Naive thymus-derived CD4-positive, alpha-beta T cell (primary cell): Measurements from ENCODE around the gene FGFBP1. TPM values are rescaled to one million over a fixed set of nuclear protein-coding genes. Genes with fewer than 3 reads are reported as not detected.
"Not testable (repeated sequence)": the region's sequence is repeated elsewhere in the genome, so short reads cannot be mapped to it uniquely, and the experiment has no call there.

ENCODE experiments used
- ATAC-seq: fragments of 150-1000 bp; cut with Tn5 transposase; 2 replicates; pipeline ENCODE4 v1.10.0; 2021; ENCODE audit warnings: mild to moderate bottlenecking, moderate library complexity
- CTCF ChIA-PET: fragments of 350-600 bp; sonication (Branson Sonifier 250); formaldehyde crosslinking; loops from one replicate; lab custom pipeline; 2021; ENCODE audit warnings: antibody characterized with exemption; lab: Charles Lee
- POLR2A ChIA-PET: fragments of 350-600 bp; sonication (Branson Sonifier 250); formaldehyde crosslinking; loops from one replicate; lab custom pipeline; 2021; ENCODE audit warnings: antibody characterized with exemption, inconsistent platforms; lab: Charles Lee
- DNase-seq, 9 donors: peaks; one replicate each; pipeline versions ENCODE4 v3.0.0 to v3.0.0-alpha.2; 2020 to 2022; ENCODE audit warnings: mixed read lengths in 1 of 9
- H3K27ac ChIP-seq: one replicate; pipeline ENCODE4 v1.7.0; 2013; ENCODE audit warnings: mild to moderate bottlenecking, low read depth, low read length, moderate library complexity
- H3K27me3 ChIP-seq, 2 donors: one replicate each; pipeline ENCODE4 v1.7.0; 2013; ENCODE audit warnings: low read length in 2 of 2, mild to moderate bottlenecking in 2 of 2, moderate library complexity in 2 of 2; ENCODE audit not compliant: control insufficient read depth in 2 of 2, insufficient read depth in 2 of 2
- H3K36me3 ChIP-seq, 3 experiments: 1 replicate in 2 of 3; 2 replicates in 1 of 3; pipeline ENCODE4 v1.7.0; 2013; ENCODE audit warnings: low read length in 3 of 3, mild to moderate bottlenecking in 3 of 3, moderate library complexity in 1 of 3; ENCODE audit not compliant: insufficient read depth in 3 of 3, control insufficient read depth in 2 of 3
- H3K4me1 ChIP-seq, 2 donors: one replicate each; pipeline ENCODE4 v1.7.0; 2013; ENCODE audit warnings: low read length in 2 of 2, mild to moderate bottlenecking in 2 of 2, moderate library complexity in 1 of 2; ENCODE audit not compliant: control insufficient read depth in 2 of 2, insufficient read depth in 2 of 2
- H3K4me3 ChIP-seq: 2 replicates; pipeline ENCODE4 v1.7.0; 2013; ENCODE audit warnings: mild to moderate bottlenecking, low read length
- H3K9me3 ChIP-seq, 3 experiments: 1 replicate in 2 of 3; 2 replicates in 1 of 3; pipeline ENCODE4 v1.7.0; 2013; ENCODE audit warnings: low read length in 3 of 3; ENCODE audit not compliant: control insufficient read depth in 2 of 3
- H3K27ac Mint-ChIP-seq, 9 donors: one replicate each; pipeline ENCODE4 v1.8.0; 2020 to 2022; ENCODE audit warnings: mixed read lengths in 9 of 9, mild to moderate bottlenecking in 8 of 9, moderate library complexity in 5 of 9, inconsistent platforms in 2 of 9
- H3K27me3 Mint-ChIP-seq, 5 donors: one replicate each; pipeline ENCODE4 v1.8.0; 2021 to 2022; ENCODE audit warnings: mixed read lengths in 5 of 5, mild to moderate bottlenecking in 1 of 5
- H3K36me3 Mint-ChIP-seq, 5 donors: one replicate each; pipeline ENCODE4 v1.8.0; 2020 to 2022; ENCODE audit warnings: mixed read lengths in 5 of 5, mild to moderate bottlenecking in 3 of 5, inconsistent platforms in 1 of 5
- H3K4me1 Mint-ChIP-seq, 7 donors: one replicate each; pipeline ENCODE4 v1.8.0; 2020 to 2022; ENCODE audit warnings: mixed read lengths in 7 of 7, mild to moderate bottlenecking in 3 of 7, inconsistent platforms in 1 of 7
- H3K4me3 Mint-ChIP-seq, 10 donors: one replicate each; pipeline ENCODE4 v1.8.0; 2020 to 2022; ENCODE audit warnings: mild to moderate bottlenecking in 10 of 10, mixed read lengths in 10 of 10, moderate library complexity in 6 of 10, inconsistent platforms in 2 of 10
- H3K9me3 Mint-ChIP-seq, 11 donors: one replicate each; pipeline ENCODE4 v1.8.0; 2020 to 2022; ENCODE audit warnings: mixed read lengths in 11 of 11, mild to moderate bottlenecking in 4 of 11, inconsistent platforms in 1 of 11, moderate library complexity in 1 of 11
- intact Hi-C, 2 donors: fragments of 100-400 bp; cut with micrococcal nuclease; formaldehyde crosslinking; loops; one replicate each; pipeline ENCODE4 v1.15.1; 2023
- polyA plus RNA-seq, 2 donors: library from polyadenylated mRNA; unstranded; fragments of 300-500 nt; fragmentation: Illumina TruSeq; gene quantifications; one replicate each; pipeline ENCODE4 v1.2.3, GENCODE V29; 2021
- total RNA-seq, 6 experiments: library from RNA in 5 of 6; stranded (reverse) in 5 of 6; gene quantifications; 1 replicate in 5 of 6; 2 replicates in 1 of 6; pipeline ENCODE4 v1.2.3 and lab custom pipeline; 2021 to 2026

The FGFBP1 gene
- total and polyA plus RNA-seq, 7 experiments from 2014 or later, result not detected

- H3K27ac Mint-ChIP-seq, H3K9me3 Mint-ChIP-seq, H3K4me3 ChIP-seq, ATAC-seq, H3K27ac ChIP-seq, H3K36me3 Mint-ChIP-seq, H3K27me3 ChIP-seq, H3K4me1 ChIP-seq, H3K4me1 Mint-ChIP-seq, DNase-seq, intact Hi-C loops, H3K4me3 Mint-ChIP-seq, H3K36me3 ChIP-seq, POLR2A ChIA-PET, CTCF ChIA-PET, H3K9me3 ChIP-seq: not testable (repeated sequence)
- peaks cover 11 to 17% (median 14%) of the 10 kb centered on the region in 5 donors for H3K27me3 Mint-ChIP-seq
These were observed 22.2 kb downstream of the FGFBP1 start for GRCh38 chr4:15916358-15916757.

GRCh38 chr4:15914736-15915135, 23.8 kb downstream of the FGFBP1 start:
- no peak overlapping the region for H3K27ac ChIP-seq
- no peaks in the 10 kb centered on the region for H3K36me3 Mint-ChIP-seq
- H3K27me3 Mint-ChIP-seq, result peaks cover 12 to 15% (median 14%) of the 10 kb centered on the region in 5 donors
- H3K4me1 ChIP-seq, result no peaks in the 10 kb centered on the region
- peaks cover 0 to 9% (median 4%) of the 10 kb centered on the region in 11 donors for H3K9me3 Mint-ChIP-seq
- DNase-seq, result no peak
- H3K4me1 Mint-ChIP-seq, result peaks cover 0 to 2% (median 0%) of the 10 kb centered on the region in 7 donors
- POLR2A ChIA-PET, result no interaction called here
- H3K27ac Mint-ChIP-seq, result no peak overlapping the region
- H3K4me3 ChIP-seq, result no peak overlapping the region
- no peak for ATAC-seq
- no peaks in the 10 kb centered on the region for H3K9me3 ChIP-seq
- no peaks in the 10 kb centered on the region for H3K27me3 ChIP-seq
- H3K4me3 Mint-ChIP-seq, result no peak overlapping the region
- no peaks in the 10 kb centered on the region for H3K36me3 ChIP-seq
- intact Hi-C loops, result no loop called here
- CTCF ChIA-PET, result no interaction called here

GRCh38 chr4:15914291-15914690, 24.2 kb downstream of the FGFBP1 start:
- H3K4me3 Mint-ChIP-seq, result no peak overlapping the region
- H3K9me3 Mint-ChIP-seq, result peaks cover 0 to 9% (median 4%) of the 10 kb centered on the region in 11 donors
- peaks cover 10 to 15% (median 11%) of the 10 kb centered on the region in 5 donors for H3K27me3 Mint-ChIP-seq
- DNase-seq (no peak), ATAC-seq (no peak)
- peaks cover 0 to 2% (median 0%) of the 10 kb centered on the region in 7 donors for H3K4me1 Mint-ChIP-seq
- intact Hi-C loops, result no loop called here
- H3K27ac Mint-ChIP-seq, result no peak overlapping the region
- ChIA-PET CTCF (no interaction called here), POLR2A (no interaction called here)
- Histone ChIP-seq H3K27me3 (no peaks in the 10 kb centered on the region), H3K4me3 (no peak overlapping the region), H3K27ac (no peak overlapping the region), H3K36me3 (no peaks in the 10 kb centered on the region), H3K4me1 (no peaks in the 10 kb centered on the region), H3K9me3 (no peaks in the 10 kb centered on the region)
- no peaks in the 10 kb centered on the region for H3K36me3 Mint-ChIP-seq

- Mint-ChIP-seq H3K27me3 (peaks cover 3 to 17% (median 10%) of the 10 kb centered on the region in 5 donors), H3K4me3 (no peak overlapping the region), H3K27ac (no peak overlapping the region), H3K9me3 (peaks cover 0 to 9% (median 4%) of the 10 kb centered on the region in 11 donors), H3K4me1 (peaks cover 0 to 2% (median 0%) of the 10 kb centered on the region in 7 donors), H3K36me3 (no peaks in the 10 kb centered on the region)
- no peaks in the 10 kb centered on the region for H3K36me3 ChIP-seq
- DNase-seq (no peak), ATAC-seq (no peak)
- ChIA-PET POLR2A (no interaction called here), CTCF (no interaction called here)
- H3K27me3 ChIP-seq, result no peaks in the 10 kb centered on the region
- intact Hi-C loops, result no loop called here
- H3K9me3 ChIP-seq, result no peaks in the 10 kb centered on the region
- no peak overlapping the region for H3K27ac ChIP-seq
- H3K4me3 ChIP-seq, result no peak overlapping the region
- no peaks in the 10 kb centered on the region for H3K4me1 ChIP-seq
These were observed 24.9 kb downstream of the FGFBP1 start for GRCh38 chr4:15913631-15913970.

GRCh38 chr4:15912961-15913630, 25.4 kb downstream of the FGFBP1 start:
- Mint-ChIP-seq H3K36me3 (no peaks in the 10 kb centered on the region), H3K9me3 (peaks cover 0 to 9% (median 4%) of the 10 kb centered on the region in 11 donors), H3K4me3 (no peak overlapping the region), H3K27ac (no peak overlapping the region), H3K27me3 (peaks cover 0 to 20% (median 7%) of the 10 kb centered on the region in 5 donors), H3K4me1 (peaks cover 0 to 2% (median 0%) of the 10 kb centered on the region in 7 donors)
- DNase-seq, result no peak
- H3K36me3 ChIP-seq, result no peaks in the 10 kb centered on the region
- H3K9me3 ChIP-seq, result no peaks in the 10 kb centered on the region
- H3K4me1 ChIP-seq, result no peaks in the 10 kb centered on the region
- intact Hi-C loops, result no loop called here
- H3K27me3 ChIP-seq, result no peaks in the 10 kb centered on the region
- no peak overlapping the region for H3K27ac ChIP-seq
- ChIA-PET POLR2A (no interaction called here), CTCF (no interaction called here)
- no peak overlapping the region for H3K4me3 ChIP-seq
- no peak for ATAC-seq

GRCh38 chr4:15912236-15912635, 26.3 kb downstream of the FGFBP1 start:
- H3K9me3 Mint-ChIP-seq, result peaks cover 0 to 9% (median 4%) of the 10 kb centered on the region in 11 donors
- no peaks in the 10 kb centered on the region for H3K27me3 ChIP-seq
- ATAC-seq (no peak), DNase-seq (no peak)
- no peak overlapping the region for H3K4me3 ChIP-seq
- intact Hi-C loops, result no loop called here
- no peaks in the 10 kb centered on the region for H3K9me3 ChIP-seq
- peaks cover 0 to 20% (median 7%) of the 10 kb centered on the region in 5 donors for H3K27me3 Mint-ChIP-seq
- peaks cover 0 to 2% (median 0%) of the 10 kb centered on the region in 7 donors for H3K4me1 Mint-ChIP-seq
- no peaks in the 10 kb centered on the region for H3K36me3 ChIP-seq
- no peak overlapping the region for H3K4me3 Mint-ChIP-seq
- H3K27ac ChIP-seq, result no peak overlapping the region
- no peaks in the 10 kb centered on the region for H3K4me1 ChIP-seq
- ChIA-PET POLR2A (no interaction called here), CTCF (no interaction called here)
- no peaks in the 10 kb centered on the region for H3K36me3 Mint-ChIP-seq
- H3K27ac Mint-ChIP-seq, result no peak overlapping the region
